ENCODE results near the gene E2F4. TPM values are rescaled to one million over a fixed set of nuclear protein-coding genes. Genes with fewer than 3 reads are reported as not detected.
A peak's percentile ranks its signal among the peaks of the same experiment; 100 is the strongest.

E2F4 gene
- total and polyA plus RNA-seq, 9 of the 15 experiments (the other 6 are each of a cell fraction or from before 2014, with no cell fraction given) = 9.7 to 139 (median 106) TPM

- Histone ChIP-seq H3K4me3 (no peak overlapping the region), H4K20me1 (replicated peaks; ENCODE audit: control insufficient read depth, insufficient read depth, low read length) (no peaks in the 10 kb centered on the region; the same call in 1 of the 2 replicates), H3K36me3 (ENCODE audit: control insufficient read depth, insufficient read depth, low read length) (peaks cover 16% of the 10 kb centered on the region; the same call in 2 of the 3 replicates), H3K9me3 (replicated peaks; ENCODE audit: control insufficient read depth, insufficient read depth, low read depth, low read length) (no peaks in the 10 kb centered on the region), H3K27me3 (ENCODE audit: control insufficient read depth in 2 of 2, insufficient read depth in 2 of 2, low read length in 2 of 2) (no peaks in the 10 kb centered on the region), H3K79me2 (ENCODE audit: control insufficient read depth, insufficient read depth, low read length) (no peaks in the 10 kb centered on the region), H3K9ac (ENCODE audit: insufficient read depth in 1 of 2, low read depth in 2 of 2, low read length in 2 of 2) (peak overlapping the region in 1 of 2 experiments; percentile 80; a peak in 2 of 4 replicates), H3K27ac (ENCODE audit: extremely low read depth, low read depth, low read length) (no peak overlapping the region), H3K4me1 (replicated peaks in 1 of 2; ENCODE audit: control insufficient read depth in 2 of 2, insufficient read depth in 2 of 2, low read length in 2 of 2) (peaks cover 10 to 44% of the 10 kb centered on the region in 2 experiments; a peak in 4 of 5 replicates), H3K4me2 (ENCODE audit: insufficient read depth, low read length) (no peak overlapping the region), H3K9me1 (ENCODE audit: control insufficient read depth, insufficient read depth, low read length) (peaks cover 3% of the 10 kb centered on the region), H2AFZ (ENCODE audit: low read depth, low read length) (no peak overlapping the region)
- no peak for DNase-seq (ENCODE audit: extremely low read depth in 1 of 4, low spot score in 3 of 4)
- CTCF ChIA-PET (ENCODE audit: low intra/inter-chr PET ratio) = no interaction called here
- no peak for TF ChIP-seq RBM14 (IDR thresholded peaks at IDR 0.05; ENCODE audit: borderline replicate concordance, insufficient read depth, low read depth, low read length)
- peak; percentile 58 for TF ChIP-seq POLR2G (IDR thresholded peaks at IDR 0.05; ENCODE audit: low read depth, low read length)
- peak; percentile 32; the same call in 1 of the 2 replicates for TF ChIP-seq POLR2A (conservative IDR thresholded peaks at IDR 0.05)
- FAIRE-seq = no peak
- intact Hi-C loops (cut with micrococcal nuclease) = no loop called here
- POLR2A ChIA-PET = interaction anchor here (0.6 to 3.8 kb wide), 10 partner anchors 9 to 67 kb away, joined by 3 to 21 read pairs (median 6); partner anchors contain the start of gene TMEM208
- BruUV-seq (replicated peaks) = no TSS peak
- WGBS (ENCODE audit: insufficient coverage, low coverage, missing lambda C conversion rate) = 73% methylated on average over 9 of the region's 11 CpGs
- no peak for ATAC-seq
- in situ Hi-C loops (cut with MboI) = no loop called here
These were observed 16.4 kb downstream of the E2F4 start for GRCh38 chr16:67208154-67208896.

- in situ Hi-C loops (cut with MboI) = no loop called here
- Histone ChIP-seq H2AFZ (ENCODE audit: low read depth, low read length) (no peak overlapping the region), H3K9ac (ENCODE audit: insufficient read depth in 1 of 2, low read depth in 2 of 2, low read length in 2 of 2) (peak overlapping the region in 1 of 2 experiments; percentile 10; a peak in 1 of 4 replicates), H3K4me1 (replicated peaks in 1 of 2; ENCODE audit: control insufficient read depth in 2 of 2, insufficient read depth in 2 of 2, low read length in 2 of 2) (peaks cover 10 to 40% of the 10 kb centered on the region in 2 experiments; a peak in 4 of 5 replicates), H3K79me2 (ENCODE audit: control insufficient read depth, insufficient read depth, low read length) (no peaks in the 10 kb centered on the region), H3K9me1 (ENCODE audit: control insufficient read depth, insufficient read depth, low read length) (peaks cover 3% of the 10 kb centered on the region), H3K4me3 (no peak overlapping the region), H4K20me1 (replicated peaks; ENCODE audit: control insufficient read depth, insufficient read depth, low read length) (no peaks in the 10 kb centered on the region; the same call in 1 of the 2 replicates), H3K36me3 (ENCODE audit: control insufficient read depth, insufficient read depth, low read length) (0 out of 3 replicates have a peak, but pooled peaks cover 5% of the 10 kb centered on the region), H3K27ac (ENCODE audit: extremely low read depth, low read depth, low read length) (no peak overlapping the region), H3K4me2 (ENCODE audit: insufficient read depth, low read length) (no peak overlapping the region), H3K27me3 (ENCODE audit: control insufficient read depth in 2 of 2, insufficient read depth in 2 of 2, low read length in 2 of 2) (no peaks in the 10 kb centered on the region), H3K9me3 (replicated peaks; ENCODE audit: control insufficient read depth, insufficient read depth, low read depth, low read length) (no peaks in the 10 kb centered on the region)
- 53% methylated on average over 7 of the region's 8 CpGs for WGBS (ENCODE audit: insufficient coverage, low coverage, missing lambda C conversion rate)
- ChIA-PET POLR2A (interaction anchor here (1.4 to 2.8 kb wide), 3 partner anchors 12 to 61 kb away, joined by 3 to 9 read pairs (median 8); no protein-coding TSS in a partner anchor), CTCF (ENCODE audit: low intra/inter-chr PET ratio) (no interaction called here)
- ATAC-seq = no peak
- TF ChIP-seq NUFIP1 (IDR thresholded peaks at IDR 0.05; ENCODE audit: partially characterized antibody) (no peak), SMAD2 (IDR thresholded peaks at IDR 0.05; ENCODE audit: low read depth, low read length) (no peak), SMARCA5 (IDR thresholded peaks at IDR 0.05) (no peak)
- no peak for DNase-seq (ENCODE audit: extremely low read depth in 1 of 4, low spot score in 3 of 4)
- intact Hi-C loops (cut with micrococcal nuclease) = no loop called here
- no peak for FAIRE-seq
- BruUV-seq (replicated peaks) = no TSS peak
These were observed 17.6 kb downstream of the E2F4 start for GRCh38 chr16:67209565-67209964.
